Panc1 (cell line): ENCODE measurements around the gene CCND3. TPM values are rescaled to one million over a fixed set of nuclear protein-coding genes. Genes with fewer than 3 reads are reported as not detected.

Experiments used
- ATAC-seq: fragments of 200-7000 bp; cut with Tn5 transposase; 2 replicates; pipeline ENCODE4 v1.9.1; 2020; ENCODE audit warnings: mild to moderate bottlenecking, moderate library complexity
- BruUV-seq: library from RNA; stranded (reverse); fragments of 400-500 nt; replicated peaks from 2 replicates; lab custom pipeline; 2021; lab: Mats Ljungman, UMichigan
- CTCF ChIA-PET: fragments of 300-600 bp; sonication (Branson Sonifier 250); formaldehyde crosslinking; loops from one replicate; lab custom pipeline; 2022; ENCODE audit warnings: antibody characterized with exemption; lab: Charles Lee
- POLR2A ChIA-PET: fragments of 300-600 bp; sonication (Branson Sonifier 250); formaldehyde crosslinking; loops from one replicate; lab custom pipeline; 2022; ENCODE audit warnings: antibody characterized with exemption; lab: Charles Lee
- DNase-seq: peaks from one replicate; pipeline ENCODE4 v3.0.0-alpha.2; 2010; ENCODE audit warnings: low read depth, low spot score
- H3K27ac ChIP-seq: 2 replicates; pipeline ENCODE4 v1.5.1; 2011; ENCODE audit warnings: mild to moderate bottlenecking, low read length, inconsistent platforms
- H3K27me3 ChIP-seq: fragments of 200-500 bp; sonication (Bioruptor generic); 2 replicates; pipeline ENCODE4 v1.6.0; 2014; ENCODE audit warnings: low read length, inconsistent platforms; ENCODE audit not compliant: control insufficient read depth, insufficient read depth
- H3K36me3 ChIP-seq: fragments of 200-500 bp; sonication (Bioruptor generic); 2 replicates; pipeline ENCODE4 v1.5.1; 2014; ENCODE audit warnings: inconsistent platforms, mild to moderate bottlenecking, low read length, moderate library complexity; ENCODE audit not compliant: control insufficient read depth, insufficient read depth
- H3K4me1 ChIP-seq: 2 replicates; pipeline ENCODE4 v1.5.1; 2011; ENCODE audit warnings: inconsistent platforms, mild to moderate bottlenecking, low read length, moderate library complexity; ENCODE audit not compliant: control insufficient read depth, insufficient read depth
- H3K4me3 ChIP-seq, 2 experiments: 2 replicates each; pipeline ENCODE4 v1.5.1; 2011 to 2012; ENCODE audit warnings: low read depth in 2 of 2, low read length in 2 of 2, mild to moderate bottlenecking in 2 of 2, inconsistent platforms in 1 of 2, moderate library complexity in 1 of 2
- H3K9me3 ChIP-seq: fragments of 200-500 bp; sonication (Bioruptor generic); 2 replicates; pipeline ENCODE4 v1.5.1; 2014; ENCODE audit warnings: low read depth, mild to moderate bottlenecking, inconsistent platforms, low read length, moderate library complexity; ENCODE audit not compliant: control insufficient read depth, insufficient read depth
- CTCF ChIP-seq: fragments of 450-650 bp; IDR thresholded peaks from 2 replicates; pipeline ENCODE4 v1.5.1; 2017; ENCODE audit warnings: mild to moderate bottlenecking
- POLR2AphosphoS5 ChIP-seq: IDR thresholded peaks from 2 replicates; pipeline ENCODE4 v1.6.1; 2012; ENCODE audit warnings: mild to moderate bottlenecking, low read depth, low read length, moderate library complexity
- REST ChIP-seq, 2 experiments: IDR thresholded peaks; 2 replicates each; pipeline ENCODE4 v1.6.1; 2011 to 2012; ENCODE audit warnings: low read depth in 2 of 2, control low read depth in 1 of 2, low read length in 1 of 2, mild to moderate bottlenecking in 1 of 2, moderate library complexity in 1 of 2; ENCODE audit not compliant: insufficient read depth in 1 of 2
- SIN3A ChIP-seq: IDR thresholded peaks from 2 replicates; pipeline ENCODE4 v1.6.1; 2012; ENCODE audit warnings: low read depth, mild to moderate bottlenecking, low read length, moderate library complexity, borderline replicate concordance; ENCODE audit not compliant: insufficient read depth
- TCF7L2 ChIP-seq: IDR thresholded peaks from 2 replicates; pipeline ENCODE4 v1.6.1; 2011; ENCODE audit warnings: mild to moderate bottlenecking, low read depth, low read length, inconsistent platforms
- in situ Hi-C: cut with HindIII; loops from 2 replicates; pipeline ENCODE4 v1.10.0; 2016; ENCODE audit warnings: low sequenced_read_pairs, low pct_unique_long_range_greater_than_20kb
- intact Hi-C: fragments of 100-400 bp; cut with micrococcal nuclease; formaldehyde crosslinking; loops from one replicate; pipeline ENCODE4 v1.10.0; 2022; ENCODE audit not compliant: unreplicated experiment
- total RNA-seq: library from RNA; stranded (reverse); gene quantifications from one replicate; pipeline ENCODE4 v1.2.1, GENCODE V29; 2021; ENCODE audit not compliant: unreplicated experiment

Gene CCND3
- total RNA-seq, 1 experiment from 2014 or later = 36.8 TPM

GRCh38 chr6:41909727-41910126 lies 31.9 kb downstream of the CCND3 start:
- POLR2A ChIA-PET = interaction anchor here (0.6 kb wide), 1 partner anchor 33 kb away, joined by 3 read pairs; no protein-coding TSS in a partner anchor
- no peak for TF ChIP-seq POLR2AphosphoS5
- no peak for TF ChIP-seq CTCF
- TF ChIP-seq REST (IDR thresholded peaks at IDR 0.05; ENCODE audit: insufficient read depth in 1 of 2, low read depth in 2 of 2, low read length in 1 of 2) = no peak
- no peak for TF ChIP-seq SIN3A
- no peak for TF ChIP-seq TCF7L2
- no peaks in the 10 kb centered on the region for H3K4me1 ChIP-seq
- CTCF ChIA-PET = no interaction called here
- no peaks in the 10 kb centered on the region for H3K9me3 ChIP-seq
- no peaks in the 10 kb centered on the region for H3K36me3 ChIP-seq
- no TSS peak for BruUV-seq
- no peaks in the 10 kb centered on the region for H3K27me3 ChIP-seq
- H3K4me3 ChIP-seq = no peak overlapping the region
- H3K27ac ChIP-seq = no peak overlapping the region
- in situ Hi-C loops = no loop called here
- DNase-seq = no peak
- ATAC-seq = no peak
- intact Hi-C loops = no loop called here

DNA sequence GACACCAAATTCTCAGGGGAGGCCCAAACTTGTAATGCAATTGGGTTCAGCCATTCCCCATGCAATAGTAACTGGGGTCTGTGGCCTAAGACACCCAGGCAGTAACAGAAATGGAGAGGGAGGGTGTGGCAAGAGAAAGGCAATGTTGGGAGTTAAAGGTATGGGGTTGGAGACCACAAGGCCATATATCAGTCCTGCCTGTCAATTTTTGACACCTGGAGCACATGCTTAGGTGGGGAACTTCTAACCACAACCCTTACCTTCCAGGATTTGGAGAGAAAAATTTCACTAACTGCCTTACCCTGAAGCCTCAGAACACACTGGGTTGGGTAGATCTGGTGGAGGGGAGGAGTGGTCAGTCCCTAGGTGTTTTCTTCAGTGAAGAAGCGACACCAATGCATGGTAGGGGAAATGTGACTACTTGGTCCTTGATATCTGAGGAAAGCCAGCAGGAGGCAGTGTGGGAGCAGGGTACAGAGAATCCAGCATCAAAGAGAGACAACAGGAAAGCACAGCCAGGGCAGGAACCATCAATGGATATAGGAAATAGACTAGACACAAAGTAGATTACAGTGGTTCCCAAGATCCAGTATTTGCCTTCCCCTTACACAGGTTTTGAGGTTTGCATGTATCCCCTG lies 39.6 kb downstream of the CCND3 start:
- no peaks in the 10 kb centered on the region for H3K9me3 ChIP-seq
- no peaks in the 10 kb centered on the region for H3K36me3 ChIP-seq
- intact Hi-C loops (no loop called here), in situ Hi-C loops (no loop called here)
- no peak for DNase-seq
- no peaks in the 10 kb centered on the region for H3K27me3 ChIP-seq
- no peak overlapping the region for H3K4me3 ChIP-seq
- no peaks in the 10 kb centered on the region for H3K4me1 ChIP-seq
- no peak for ATAC-seq
- no peak overlapping the region for H3K27ac ChIP-seq
- ChIA-PET CTCF (interaction anchor here (0.6 kb wide), 1 partner anchor 54 kb away, joined by 4 read pairs; no protein-coding TSS in a partner anchor), POLR2A (no interaction called here)
- BruUV-seq = no TSS peak
- TF ChIP-seq SIN3A (no peak), CTCF (peak; percentile 57), REST (IDR thresholded peaks at IDR 0.05; ENCODE audit: insufficient read depth in 1 of 2, low read depth in 2 of 2, low read length in 1 of 2) (no peak), POLR2AphosphoS5 (no peak), TCF7L2 (no peak)
